Keratinocyte (primary cell): ENCODE results near the gene ARHGEF19.

ENCODE experiments used
- CTCF ChIP-seq, 3 experiments: IDR thresholded peaks in 1 of 3; conservative IDR thresholded peaks in 1 of 3; optimal IDR thresholded peaks in 1 of 3; 2 replicates in 2 of 3; 3 replicates in 1 of 3; pipeline versions ENCODE3 to v1.5.1; 2011; ENCODE audit warnings: low read length in 3 of 3, mild to moderate bottlenecking in 3 of 3, moderate library complexity in 2 of 3, control low read depth in 1 of 3, inconsistent platforms in 1 of 3; ENCODE audit not compliant: insufficient read depth in 2 of 3; ENCODE audit errors: extremely low read depth in 1 of 3
- EZH2 ChIP-seq: IDR thresholded peaks from one replicate; pipeline ENCODE4 v1.6.1; 2012; ENCODE audit warnings: inconsistent platforms, mild to moderate bottlenecking, low read length, moderate library complexity

GRCh38 chr1:16176653-16177052 lies 35.8 kb downstream of the ARHGEF19 start:
- TF ChIP-seq EZH2 (no peak), CTCF (optimal IDR thresholded peaks at IDR 0.05 in 1 of 3, IDR thresholded peaks at IDR 0.05 in 1 of 3, conservative IDR thresholded peaks at IDR 0.05 in 1 of 3; ENCODE audit: extremely low read depth in 1 of 3, insufficient read depth in 2 of 3, low read length in 3 of 3) (no peak)
